Activated T-cell treated with anti-CD3 and anti-CD28 coated beads for 48 hours (primary cell): Measurements from ENCODE around the gene PSG5.
"Not testable (repeated sequence)": the region's sequence is repeated elsewhere in the genome, so short reads cannot be mapped to it uniquely, and the experiment has no call there.

ENCODE experiments used
- DNase-seq: peaks from one replicate; pipeline ENCODE4 v3.0.0-alpha.2; 2020; ENCODE audit warnings: low read depth

The PSG5 gene

DNA sequence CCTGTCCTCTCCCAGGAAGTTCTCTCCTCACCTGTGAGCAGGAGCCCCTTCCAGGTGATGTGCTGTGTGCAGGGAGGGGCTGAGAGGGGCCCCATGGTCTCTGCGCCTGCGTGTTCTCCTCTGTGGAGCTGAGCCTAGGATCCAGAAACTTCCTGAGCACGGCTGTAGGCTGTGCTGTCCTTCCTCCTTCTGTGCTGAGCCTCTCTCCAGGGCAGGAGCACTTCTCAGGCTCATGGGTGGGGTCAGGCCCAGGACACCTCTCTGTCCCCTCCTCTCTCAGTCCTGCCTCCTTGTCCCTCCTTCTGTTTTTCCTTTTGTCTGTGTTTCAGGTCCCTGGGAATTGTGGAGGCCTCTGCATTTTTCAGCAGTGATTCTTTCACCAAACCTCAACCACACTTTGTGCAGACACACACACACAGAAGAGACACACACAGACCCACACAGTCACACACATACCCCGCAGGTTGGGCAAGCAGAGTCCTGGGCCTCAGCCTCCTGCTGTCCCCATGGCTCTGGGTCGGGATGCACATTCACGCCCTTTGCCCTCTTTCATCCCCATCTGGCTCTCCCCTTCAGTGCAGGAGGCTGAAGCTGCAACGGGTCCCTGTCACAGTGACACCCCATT is at the start of gene PSG5:
Gene PSG5, minus strand, starts transcription at position 226 of the 625 bp plus-strand sequence. Its CDS starts 131 bp downstream, at position 95.
- not testable (repeated sequence) for DNase-seq

DNA sequence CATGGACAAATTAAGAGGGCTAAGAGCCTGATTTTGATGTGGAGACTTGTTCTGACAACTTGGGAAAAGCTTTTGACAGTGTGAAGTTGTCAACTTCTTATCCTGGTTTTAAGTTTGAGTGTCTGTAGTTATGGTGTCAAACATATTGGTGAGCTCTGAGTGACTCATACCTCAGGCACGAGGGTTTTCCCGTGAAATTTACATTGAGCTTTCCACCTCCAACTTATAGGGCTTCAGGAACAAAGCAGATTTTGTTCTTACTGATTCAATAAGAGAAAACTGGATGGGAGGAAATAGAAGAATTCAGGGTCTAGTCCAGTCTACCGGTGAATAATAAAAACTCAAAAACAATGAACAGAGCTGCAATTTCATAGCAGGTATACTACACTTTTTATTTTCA is 49.4 kb upstream of the PSG5 start:
- DNase-seq, result not testable (repeated sequence)

DNA sequence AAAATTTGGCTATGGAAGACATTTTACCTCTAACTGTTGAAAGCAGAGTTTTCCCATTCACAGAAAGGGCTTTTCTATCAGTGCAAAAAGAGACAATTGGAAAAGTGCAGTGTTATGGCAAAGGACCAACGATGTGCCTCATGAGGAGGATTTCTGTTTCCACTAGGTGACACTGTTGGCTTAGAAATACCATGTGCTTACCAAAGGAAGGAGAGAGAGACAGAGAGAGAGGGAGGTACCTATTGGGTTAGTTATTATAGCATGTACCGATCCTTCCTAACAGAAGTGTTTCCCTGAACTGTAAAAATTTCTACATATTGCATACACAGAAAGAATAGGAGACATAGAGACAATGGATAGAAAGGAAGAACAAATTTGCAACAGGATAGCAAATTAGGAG is 43.0 kb upstream of the PSG5 start:
- DNase-seq, result no peak

DNA sequence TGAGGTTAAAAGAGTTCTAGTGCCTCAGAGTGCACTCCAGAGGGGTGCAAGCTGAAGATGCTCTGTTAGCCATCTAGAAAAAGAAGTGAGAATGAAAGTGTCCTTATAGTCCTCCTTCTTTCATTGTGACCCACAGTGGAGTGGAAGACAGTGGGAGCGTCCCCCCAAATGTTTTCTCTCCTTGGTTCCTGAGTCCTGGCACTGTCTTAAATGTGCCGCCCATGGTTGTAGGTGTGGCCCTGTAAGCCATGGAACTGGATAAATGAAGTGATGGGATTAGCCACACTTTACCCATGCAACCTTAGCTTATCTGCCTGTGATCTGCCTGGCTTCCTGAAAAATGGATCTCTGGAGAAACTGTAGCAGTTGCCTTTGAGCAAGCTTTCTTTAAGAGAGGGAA is 42.4 kb upstream of the PSG5 start:
- not testable (repeated sequence) for DNase-seq

DNA sequence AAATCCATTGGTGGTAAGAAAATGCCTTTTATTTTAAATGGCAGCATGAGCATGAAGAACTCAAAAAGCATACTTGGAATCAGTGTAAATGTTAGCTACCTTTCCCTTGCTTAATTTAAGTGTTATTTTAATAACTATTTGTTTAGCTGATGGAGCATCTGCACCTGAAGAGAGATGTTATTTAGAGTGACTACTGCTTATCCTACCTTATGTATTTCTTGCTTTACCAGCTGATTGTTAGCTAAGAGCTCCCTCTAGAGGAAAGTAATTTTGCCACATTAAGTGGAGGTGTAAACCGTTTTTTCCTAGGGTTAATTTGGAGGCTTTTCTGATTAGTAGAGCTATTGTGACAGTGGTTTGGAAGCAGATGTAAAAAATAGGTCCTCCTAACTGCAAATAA is 40.6 kb upstream of the PSG5 start:
- not testable (repeated sequence) for DNase-seq

DNA sequence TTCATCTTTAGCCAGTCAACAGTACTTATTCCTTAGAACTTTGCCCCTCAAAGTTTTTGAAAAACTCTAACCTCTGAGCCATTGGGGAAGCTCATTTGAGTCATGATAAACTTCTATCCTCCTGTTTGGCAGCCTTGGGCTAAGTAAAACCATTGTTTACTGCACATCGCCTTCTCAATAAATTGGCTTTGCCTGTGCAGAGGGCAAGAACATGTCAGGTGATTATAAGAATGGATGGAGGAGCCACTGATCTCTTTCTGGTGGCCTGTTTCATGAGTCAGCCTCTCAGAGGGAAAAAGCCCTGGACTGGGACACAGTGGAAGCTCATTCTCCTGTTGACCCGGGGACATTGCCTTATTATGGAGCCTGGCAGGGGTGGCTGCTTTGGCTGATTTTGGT is 38.5 kb upstream of the PSG5 start:
- DNase-seq, result no peak

DNA sequence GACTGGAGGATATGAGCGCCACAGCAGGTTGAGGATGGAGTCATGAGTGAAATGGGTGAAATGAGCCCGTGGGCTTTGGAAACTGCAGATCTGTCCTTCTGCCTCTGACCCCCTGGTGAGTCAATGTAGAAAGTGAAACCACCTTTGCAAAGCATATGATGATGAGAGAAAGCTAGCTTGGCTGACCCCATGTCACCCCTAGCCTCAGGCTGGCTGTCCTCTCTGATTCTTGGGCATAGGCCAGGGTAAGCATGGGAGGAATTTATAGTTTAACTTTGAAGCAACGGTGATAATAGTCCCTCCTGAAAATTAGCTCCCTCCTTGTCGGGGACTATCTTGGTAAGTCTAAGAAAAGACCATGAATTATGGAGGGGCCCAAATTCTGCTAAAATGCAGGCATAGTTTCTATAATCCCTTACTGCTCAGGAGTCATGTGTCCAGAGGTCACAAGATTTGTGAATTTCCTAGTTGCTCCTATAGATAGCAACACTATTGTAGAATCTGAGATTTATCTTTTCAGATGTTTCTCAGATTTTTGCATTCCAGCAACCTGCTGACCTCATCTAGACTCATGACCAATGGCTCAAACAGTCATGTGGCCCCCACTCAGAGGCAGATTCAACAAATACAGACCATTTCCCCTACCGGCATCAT is 38.0 kb upstream of the PSG5 start:
- DNase-seq, result not testable (repeated sequence)

DNA sequence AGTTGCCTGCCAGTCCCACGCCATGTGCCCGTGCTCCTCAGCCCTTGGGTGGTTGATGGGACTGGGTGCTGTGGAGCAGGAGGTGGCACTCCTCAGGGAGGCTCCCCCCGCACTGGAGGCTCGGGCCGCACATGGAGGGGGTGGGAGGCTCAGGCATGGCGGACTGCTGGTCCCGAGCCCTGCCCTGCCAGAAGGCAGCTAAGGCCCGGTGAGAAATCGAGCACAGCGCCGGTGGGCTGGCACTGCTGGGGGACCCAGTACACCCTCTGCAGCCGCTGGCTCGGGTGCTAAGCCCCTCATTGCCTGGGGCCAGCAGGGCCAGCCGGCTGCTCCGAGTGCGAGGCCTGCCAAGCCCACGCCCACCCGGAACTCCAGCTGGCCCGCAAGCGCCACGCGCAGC is 35.6 kb upstream of the PSG5 start:
- not testable (repeated sequence) for DNase-seq

DNA sequence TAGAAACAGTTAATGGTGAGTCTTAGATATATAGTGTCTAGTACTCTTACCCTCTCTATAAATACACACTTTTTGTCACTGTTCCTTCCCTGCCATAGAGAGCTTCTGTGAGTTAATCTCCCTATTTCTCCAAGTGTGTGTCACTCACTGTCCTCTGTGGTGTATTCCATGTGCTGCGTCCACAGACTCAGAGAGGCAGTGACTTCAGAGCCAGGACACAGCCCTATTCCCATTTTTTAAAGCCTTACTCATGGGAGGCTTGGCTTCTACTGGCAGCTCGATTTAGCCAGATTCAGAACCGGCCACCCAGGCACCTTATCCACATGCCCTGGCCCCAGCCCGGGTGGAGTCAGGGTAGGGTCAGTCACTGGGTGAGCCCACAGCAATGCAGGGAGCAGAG is 32.8 kb upstream of the PSG5 start:
- not testable (repeated sequence) for DNase-seq

DNA sequence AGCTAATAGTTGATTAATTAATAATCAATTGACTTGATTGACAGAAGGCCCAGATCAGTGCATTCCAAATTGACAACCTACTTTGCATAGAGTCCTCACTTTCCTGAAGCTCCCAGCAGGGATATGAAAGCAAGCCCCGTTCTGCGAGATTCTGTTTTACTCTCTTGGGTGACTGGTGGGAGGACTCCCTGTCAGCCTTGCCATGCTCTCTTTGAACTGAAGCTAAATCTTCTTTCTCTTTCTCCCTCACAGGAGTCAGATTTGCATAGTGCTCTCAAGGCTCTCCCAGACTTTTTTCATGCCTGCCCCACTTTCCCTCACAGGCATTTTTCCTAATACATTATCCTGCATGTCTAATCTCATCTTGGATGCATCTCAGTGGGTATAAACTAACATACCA is 29.5 kb upstream of the PSG5 start:
- not testable (repeated sequence) for DNase-seq

DNA sequence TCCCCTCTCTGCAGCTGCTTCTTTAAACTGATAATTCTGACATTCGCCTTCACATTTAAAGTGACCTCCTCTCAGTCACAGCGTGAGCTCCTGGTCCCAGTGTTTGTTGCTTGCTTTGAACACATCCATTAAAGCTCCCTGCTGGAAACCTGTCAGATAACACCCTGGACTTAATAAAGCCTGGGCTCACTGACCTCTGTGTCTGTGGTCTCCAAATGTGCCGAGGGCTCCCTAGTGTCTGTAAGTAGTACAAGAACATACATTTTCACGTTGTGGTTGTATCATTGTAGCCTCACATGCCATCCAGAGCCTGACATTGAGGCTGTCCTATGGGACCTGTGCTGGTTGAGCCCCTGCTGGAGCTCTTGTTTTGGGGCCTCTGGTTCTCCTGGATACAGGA is 21.7 kb upstream of the PSG5 start:
- DNase-seq, result no peak

DNA sequence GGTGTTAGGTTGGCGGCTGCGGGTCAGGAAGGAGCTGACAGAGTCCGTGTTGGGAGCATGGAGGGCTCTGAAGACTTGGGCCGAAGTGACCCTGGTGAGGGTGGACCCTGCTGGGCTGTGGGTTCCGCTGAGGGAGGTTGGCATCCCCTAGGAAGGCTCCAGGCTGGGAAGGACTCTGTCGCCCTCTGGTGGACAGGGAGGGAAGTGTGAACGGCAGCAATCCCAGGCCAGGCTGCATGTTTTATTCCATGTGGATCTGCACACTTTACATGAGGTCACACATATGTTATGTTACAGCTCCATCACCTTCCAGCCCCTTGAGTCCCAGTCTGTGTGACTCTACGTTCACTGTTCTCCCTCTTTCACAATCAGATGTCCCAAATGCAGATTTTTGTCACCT is 20.8 kb upstream of the PSG5 start:
- DNase-seq, result not testable (repeated sequence)

DNA sequence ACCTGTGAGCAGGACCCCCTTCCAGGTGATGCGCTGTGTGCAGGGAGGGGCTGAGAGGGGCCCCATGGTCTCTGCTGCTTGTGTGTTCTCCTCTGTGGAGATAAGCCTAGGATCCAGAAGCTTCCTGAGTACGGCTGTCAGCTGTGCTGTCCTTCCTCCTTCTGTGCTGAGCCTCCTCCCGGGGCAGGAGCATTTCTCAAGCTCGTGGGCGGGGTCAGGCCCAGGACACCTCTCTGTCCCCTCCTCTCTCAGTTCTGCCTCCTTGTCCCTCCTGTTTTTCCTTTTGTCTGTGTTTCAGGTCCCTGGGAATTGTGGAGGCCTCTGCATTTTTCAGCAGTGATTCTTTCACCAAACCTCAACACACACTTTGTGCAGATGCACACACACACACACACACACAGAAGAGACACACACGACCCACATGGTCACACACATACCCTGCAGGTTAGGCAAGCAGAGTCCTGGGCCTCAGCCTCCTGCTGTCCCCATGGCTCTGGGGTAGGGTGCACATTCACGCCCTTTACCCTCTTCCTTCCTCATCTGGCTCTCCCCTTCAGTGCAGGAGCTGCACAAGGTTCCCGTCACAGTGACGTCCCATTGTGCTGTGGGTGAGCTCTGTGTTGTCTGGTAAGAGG is 19.3 kb upstream of the PSG5 start, which contains the start of gene PSG4:
Gene PSG4, minus strand, starts transcription at position 168 of the 635 bp plus-strand sequence. Its CDS starts 102 bp downstream, at position 66.
- not testable (repeated sequence) for DNase-seq

DNA sequence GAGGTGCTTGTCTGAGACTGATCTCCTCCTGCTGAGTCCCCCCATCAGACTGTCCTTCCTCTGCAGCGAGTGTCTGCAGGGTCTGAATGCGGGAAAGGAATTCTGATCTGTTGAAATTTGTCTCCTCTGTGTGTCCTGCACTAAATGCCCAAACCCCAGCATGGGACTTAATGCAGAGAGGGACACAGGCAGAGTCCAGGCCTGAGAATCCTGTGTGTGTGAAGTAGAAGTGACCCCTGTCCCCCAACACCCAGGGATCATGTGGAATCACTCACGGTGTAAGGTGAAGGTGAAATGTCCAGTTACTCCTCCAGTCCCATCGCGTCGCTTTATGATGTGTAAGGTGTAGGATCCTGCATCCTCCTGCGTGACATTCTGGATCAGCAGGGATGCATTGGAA is 17.3 kb upstream of the PSG5 start:
- DNase-seq, result not testable (repeated sequence)

DNA sequence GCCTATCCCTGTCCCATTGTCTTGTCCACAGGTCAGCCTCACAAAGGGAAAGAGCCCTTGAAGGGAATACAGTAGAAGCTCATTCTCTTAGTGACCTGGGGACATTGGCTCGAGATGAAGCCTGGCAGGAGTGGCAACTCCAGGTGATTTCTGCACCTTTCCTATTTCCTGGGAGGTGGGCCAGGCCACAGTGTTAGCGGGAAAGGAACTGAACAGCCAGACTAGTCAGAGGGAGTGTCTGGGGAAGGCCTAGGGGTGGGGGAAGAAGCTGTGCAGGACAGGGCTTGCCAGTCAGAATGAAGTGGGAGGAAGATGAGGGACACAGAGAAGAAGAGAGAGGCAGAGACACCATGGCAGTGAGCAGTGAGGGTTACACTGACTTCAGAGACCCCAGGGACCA is 15.6 kb upstream of the PSG5 start:
- not testable (repeated sequence) for DNase-seq

DNA sequence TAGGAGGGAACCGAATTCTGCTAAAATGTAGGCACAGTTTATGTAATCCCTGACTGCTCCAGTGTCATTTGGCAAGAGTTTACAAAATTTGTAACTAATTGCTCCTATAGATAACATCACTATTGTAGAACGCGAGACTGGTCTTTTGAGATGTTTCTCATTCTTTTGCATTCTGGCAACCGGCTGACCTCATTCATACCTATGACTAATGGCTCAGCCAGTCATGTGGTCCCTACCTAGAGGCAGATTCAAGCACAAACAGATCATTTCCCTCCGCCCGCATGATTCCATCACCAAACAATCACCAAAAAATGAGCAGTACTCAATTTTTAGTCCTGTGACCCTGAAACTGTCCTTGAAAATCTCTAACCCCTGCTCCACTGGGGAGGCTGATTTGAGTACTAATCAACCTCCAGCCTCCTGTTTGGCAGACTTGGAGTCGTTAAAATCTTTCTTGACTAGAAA is 15.0 kb upstream of the PSG5 start:
- not testable (repeated sequence) for DNase-seq

DNA sequence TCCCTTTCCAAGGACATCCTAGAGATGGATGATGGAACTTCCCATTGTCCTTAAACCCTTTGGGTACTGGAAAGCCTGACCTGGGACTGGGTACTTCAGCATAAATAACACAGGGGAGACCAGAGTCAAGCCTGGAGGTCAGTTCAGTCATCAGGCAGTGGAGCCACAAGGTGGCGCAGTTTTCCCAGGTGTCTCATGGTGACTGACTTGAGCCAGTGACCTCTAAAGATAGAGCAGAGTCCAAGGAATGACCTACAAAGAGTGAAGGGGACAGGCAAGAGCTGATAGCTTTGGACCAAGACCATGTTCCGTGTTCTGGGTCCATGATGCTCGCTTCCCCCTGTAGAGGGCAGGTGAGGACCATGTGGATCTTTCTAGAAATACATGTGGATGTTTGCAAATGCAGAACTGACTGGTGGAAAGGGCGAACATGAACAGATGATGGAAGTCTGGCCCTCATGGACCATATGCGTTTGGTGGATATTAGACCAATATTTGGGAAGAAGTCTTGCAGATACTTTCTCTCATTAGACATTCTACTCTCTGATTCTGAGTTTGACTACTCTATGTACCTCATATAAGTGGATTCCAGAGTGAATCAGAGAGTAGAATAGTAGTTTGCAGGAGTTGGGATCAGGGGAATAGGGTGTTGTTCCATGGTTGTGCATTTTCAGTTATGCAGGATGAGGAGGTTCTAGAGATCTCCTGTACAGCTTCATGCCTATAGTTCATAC is 12.5 kb upstream of the PSG5 start:
- not testable (repeated sequence) for DNase-seq

DNA sequence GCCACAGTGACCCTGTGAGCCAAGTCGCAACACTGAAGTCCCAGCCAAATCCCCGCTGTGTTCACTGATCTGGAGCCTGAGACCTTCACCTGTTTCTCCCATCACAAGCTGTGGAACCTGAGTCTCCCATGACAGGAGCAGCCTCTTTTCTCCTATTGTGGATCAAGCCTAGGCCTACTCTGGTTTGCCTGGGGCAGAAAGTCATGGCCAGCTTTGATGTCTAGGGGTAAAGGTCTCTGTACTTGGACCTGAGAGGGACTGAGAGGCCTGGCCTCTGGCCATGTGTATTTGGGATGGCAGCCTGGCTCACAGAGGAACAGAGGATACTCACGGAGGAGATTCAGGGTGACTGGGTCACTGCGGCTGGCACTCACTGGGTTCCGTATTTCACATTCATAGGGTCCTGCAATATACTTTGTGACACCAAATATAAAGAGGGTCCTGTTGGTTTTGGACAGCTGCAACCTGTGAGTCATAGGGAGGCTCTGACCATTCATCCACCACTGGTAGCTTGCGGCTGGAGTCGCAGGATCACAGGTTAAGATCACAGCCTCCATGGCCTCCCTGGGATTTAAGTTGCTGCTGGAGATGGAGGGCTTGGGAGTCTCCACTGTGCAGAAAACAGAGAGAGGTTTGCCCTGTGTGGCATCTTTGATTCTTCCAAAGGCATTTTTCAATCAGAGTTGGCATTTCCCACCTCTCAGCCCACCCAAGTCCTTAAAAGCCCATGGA is 11.5 kb upstream of the PSG5 start:
- not testable (repeated sequence) for DNase-seq

DNA sequence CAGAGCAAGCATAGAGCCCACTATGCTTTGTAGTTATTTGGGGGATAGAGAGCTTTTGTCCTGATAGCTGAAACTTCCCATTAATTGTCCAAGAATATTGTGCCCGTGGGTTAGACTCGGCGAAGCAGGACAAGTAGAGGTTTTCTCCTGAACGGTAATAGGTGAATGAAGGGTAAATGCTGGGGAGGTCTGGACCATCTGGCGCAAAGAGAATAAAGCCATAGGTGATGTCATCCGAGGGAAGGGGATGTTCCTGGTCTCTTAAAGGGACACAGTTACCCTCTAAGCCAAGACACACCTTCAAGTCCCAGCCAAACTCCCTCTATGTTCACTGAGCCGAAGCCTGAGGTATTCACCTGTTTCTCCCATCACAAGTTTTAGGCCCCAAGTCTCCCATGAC is 8.1 kb upstream of the PSG5 start:
- not testable (repeated sequence) for DNase-seq

DNA sequence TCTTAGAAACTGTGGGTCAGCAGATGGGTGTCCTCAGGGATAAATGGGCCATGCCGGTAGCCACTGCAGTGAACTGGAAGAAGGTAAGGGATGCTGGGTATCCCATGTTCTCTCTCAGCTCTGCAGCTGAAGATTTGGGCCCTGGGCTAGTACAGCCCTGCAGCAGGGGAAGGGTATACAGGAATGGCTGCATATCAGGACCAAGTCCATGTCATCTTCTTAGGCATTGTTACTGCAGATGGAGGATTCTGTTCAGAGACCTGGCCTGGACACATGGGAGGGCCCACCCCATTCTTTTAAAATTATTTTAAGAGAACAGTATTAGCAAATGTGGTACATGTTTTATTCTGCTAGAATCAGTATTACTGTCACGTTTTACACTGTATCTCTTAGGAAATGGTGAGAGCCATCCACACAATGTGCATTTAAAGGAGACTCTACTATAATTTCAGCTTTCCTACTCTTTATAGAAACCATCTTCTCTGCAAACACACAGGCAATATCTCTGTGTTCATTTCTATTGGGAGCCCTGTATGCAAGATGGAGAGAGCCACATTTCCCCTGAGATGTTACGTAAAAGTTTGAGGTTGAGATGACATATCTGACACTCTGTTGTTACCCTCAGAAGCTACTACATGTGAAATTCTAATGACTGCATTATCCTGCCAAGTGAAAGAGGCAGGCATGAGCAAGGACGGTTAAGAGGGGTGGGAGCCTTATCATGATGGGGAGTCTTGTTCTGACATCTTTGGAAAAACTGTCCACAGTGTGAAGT is 6.2 kb upstream of the PSG5 start:
- not testable (repeated sequence) for DNase-seq

DNA sequence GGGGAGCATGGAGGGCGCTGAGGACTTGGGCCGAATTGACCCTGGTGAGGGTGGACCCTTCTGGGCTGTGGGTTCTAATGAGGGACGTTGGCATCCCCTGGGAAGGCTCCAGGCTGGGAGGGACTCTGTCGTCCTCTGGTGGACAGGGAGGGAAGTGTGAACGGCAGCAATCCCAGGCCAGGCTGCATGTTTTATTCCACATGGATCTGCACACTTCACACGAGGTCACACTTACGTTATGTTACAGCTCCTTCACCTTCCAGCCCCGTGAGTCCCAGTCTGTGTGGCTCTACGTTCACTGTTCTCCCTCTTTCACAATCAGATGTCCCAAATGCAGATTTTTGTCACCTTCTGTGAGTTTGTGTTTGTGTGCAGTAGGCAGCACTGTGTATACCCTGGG is 1.8 kb upstream of the PSG5 start:
- DNase-seq, result not testable (repeated sequence)
